ENCODE data around the gene FAR1.

FAR1 gene

GRCh38 chr11:13669544-13670488 is 1.3 kb downstream of the FAR1 start:
- no peak for DNase-seq

GRCh38 chr11:13672576-13673210 is 4.2 kb downstream of the FAR1 start:
- DNase-seq: no peak

GRCh38 chr11:13674799-13675509 is 6.5 kb downstream of the FAR1 start:
- no peak for DNase-seq

GRCh38 chr11:13676576-13676975 is 8.1 kb downstream of the FAR1 start:
- DNase-seq: no peak

GRCh38 chr11:13679768-13680167 is 11.3 kb downstream of the FAR1 start:
- DNase-seq: peak in 1 of 51 donors; percentile 20

- peak in 1 of 51 donors; percentile 5 for DNase-seq
Measured at GRCh38 chr11:13680501-13681264, 12.2 kb downstream of the FAR1 start.

- DNase-seq: no peak
Measured at GRCh38 chr11:13681446-13681845, 13.0 kb downstream of the FAR1 start.

- no peak for DNase-seq
Measured at GRCh38 chr11:13682212-13682611, 13.7 kb downstream of the FAR1 start.

GRCh38 chr11:13685461-13686108 is 17.1 kb downstream of the FAR1 start:
- no peak for DNase-seq

- DNase-seq: no peak
Measured at GRCh38 chr11:13686776-13687175, 18.3 kb downstream of the FAR1 start.

GRCh38 chr11:13687271-13687670 is 18.8 kb downstream of the FAR1 start:
- DNase-seq: no peak

GRCh38 chr11:13691286-13691899 is 22.9 kb downstream of the FAR1 start:
- no peak for DNase-seq

GRCh38 chr11:13692172-13692571 is 23.7 kb downstream of the FAR1 start:
- no peak for DNase-seq

GRCh38 chr11:13694115-13694514 is 25.6 kb downstream of the FAR1 start:
- no peak for DNase-seq

GRCh38 chr11:13695886-13696285 is 27.4 kb downstream of the FAR1 start:
- no peak for DNase-seq

- no peak for DNase-seq
Measured at GRCh38 chr11:13697710-13698109, 29.2 kb downstream of the FAR1 start.

GRCh38 chr11:13698132-13698531 is 29.7 kb downstream of the FAR1 start:
- no peak for DNase-seq

GRCh38 chr11:13699041-13699440 is 30.6 kb downstream of the FAR1 start:
- DNase-seq: no peak

GRCh38 chr11:13699870-13700269 is 31.4 kb downstream of the FAR1 start:
- no peak for DNase-seq

GRCh38 chr11:13701506-13701905 is 33.0 kb downstream of the FAR1 start:
- DNase-seq: no peak
